Stomach (tissue), 4 donors: Measurements from ENCODE around the gene PRC1.

Source experiments
- POLR2A ChIP-seq, 4 donors: fragments of 450-650 bp; IDR thresholded peaks; one replicate each; pipeline ENCODE4 v1.6.1; 2016; ENCODE audit warnings: antibody characterized with exemption in 4 of 4, control low read depth in 2 of 4, mild to moderate bottlenecking in 1 of 4, moderate library complexity in 1 of 4
- POLR2AphosphoS5 ChIP-seq, 3 donors: sonication (generic); formaldehyde crosslinking; IDR thresholded peaks; one replicate each; pipeline ENCODE4 v1.6.1; 2016; ENCODE audit warnings: antibody characterized with exemption in 3 of 3
- TF ChIP-seq, protein P1 (sequence below), 7 experiments: fragments of 450-650 bp in 4 of 7; fragments of 200-600 bp in 3 of 7; sonication (generic) in 3 of 7; IDR thresholded peaks; one replicate each; pipeline ENCODE4 v1.5.1; 2016 to 2019; ENCODE audit warnings: antibody characterized with exemption in 7 of 7, control low read depth in 2 of 7, mild to moderate bottlenecking in 1 of 7

DNA sequence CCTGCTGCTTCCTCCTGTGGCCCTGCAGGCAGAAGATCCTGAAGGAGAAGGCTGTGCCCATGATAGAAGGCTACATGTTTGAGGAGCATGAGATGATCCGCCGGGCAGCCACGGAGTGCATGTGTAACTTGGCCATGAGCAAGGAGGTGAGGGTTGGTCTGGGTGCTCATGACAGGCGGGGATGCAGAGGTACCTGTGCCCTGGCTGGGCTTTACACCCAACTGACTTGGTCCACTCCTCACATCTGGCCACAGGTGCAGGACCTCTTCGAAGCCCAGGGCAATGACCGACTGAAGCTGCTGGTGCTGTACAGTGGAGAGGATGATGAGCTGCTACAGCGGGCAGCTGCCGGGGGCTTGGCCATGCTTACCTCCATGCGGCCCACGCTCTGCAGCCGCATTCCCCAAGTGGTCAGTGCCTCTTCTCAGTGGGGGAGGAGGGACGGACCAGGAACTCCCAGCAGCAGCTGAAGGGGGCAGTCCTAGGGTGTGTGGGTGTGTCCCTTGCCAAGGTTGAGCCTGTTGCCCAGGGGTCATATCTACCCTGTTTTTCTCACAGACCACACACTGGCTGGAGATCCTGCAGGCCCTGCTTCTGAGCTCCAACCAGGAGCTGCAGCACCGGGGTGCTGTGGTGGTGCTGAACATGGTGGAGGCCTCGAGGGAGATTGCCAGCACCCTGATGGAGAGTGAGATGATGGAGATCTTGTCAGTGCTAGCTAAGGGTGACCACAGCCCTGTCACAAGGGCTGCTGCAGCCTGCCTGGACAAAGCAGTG lies 41.2 kb downstream of the PRC1 start:
- TF ChIP-seq, protein P1, sequence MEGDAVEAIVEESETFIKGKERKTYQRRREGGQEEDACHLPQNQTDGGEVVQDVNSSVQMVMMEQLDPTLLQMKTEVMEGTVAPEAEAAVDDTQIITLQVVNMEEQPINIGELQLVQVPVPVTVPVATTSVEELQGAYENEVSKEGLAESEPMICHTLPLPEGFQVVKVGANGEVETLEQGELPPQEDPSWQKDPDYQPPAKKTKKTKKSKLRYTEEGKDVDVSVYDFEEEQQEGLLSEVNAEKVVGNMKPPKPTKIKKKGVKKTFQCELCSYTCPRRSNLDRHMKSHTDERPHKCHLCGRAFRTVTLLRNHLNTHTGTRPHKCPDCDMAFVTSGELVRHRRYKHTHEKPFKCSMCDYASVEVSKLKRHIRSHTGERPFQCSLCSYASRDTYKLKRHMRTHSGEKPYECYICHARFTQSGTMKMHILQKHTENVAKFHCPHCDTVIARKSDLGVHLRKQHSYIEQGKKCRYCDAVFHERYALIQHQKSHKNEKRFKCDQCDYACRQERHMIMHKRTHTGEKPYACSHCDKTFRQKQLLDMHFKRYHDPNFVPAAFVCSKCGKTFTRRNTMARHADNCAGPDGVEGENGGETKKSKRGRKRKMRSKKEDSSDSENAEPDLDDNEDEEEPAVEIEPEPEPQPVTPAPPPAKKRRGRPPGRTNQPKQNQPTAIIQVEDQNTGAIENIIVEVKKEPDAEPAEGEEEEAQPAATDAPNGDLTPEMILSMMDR (IDR thresholded peaks at IDR 0.05) = no peak
- TF ChIP-seq POLR2A (IDR thresholded peaks at IDR 0.05) (no peak), POLR2AphosphoS5 (IDR thresholded peaks at IDR 0.05) (no peak)
